Panc1 (cell line): Measurements from ENCODE around the gene TTYH2. TPM values are rescaled to one million over a fixed set of nuclear protein-coding genes. Genes with fewer than 3 reads are reported as not detected.

Experiments used
- ATAC-seq: fragments of 200-7000 bp; cut with Tn5 transposase; 2 replicates; pipeline ENCODE4 v1.9.1; 2020; ENCODE audit warnings: mild to moderate bottlenecking, moderate library complexity
- BruUV-seq: library from RNA; stranded (reverse); fragments of 400-500 nt; replicated peaks from 2 replicates; lab custom pipeline; 2021; lab: Mats Ljungman, UMichigan
- CTCF ChIA-PET: fragments of 300-600 bp; sonication (Branson Sonifier 250); formaldehyde crosslinking; loops from one replicate; lab custom pipeline; 2022; ENCODE audit warnings: antibody characterized with exemption; lab: Charles Lee
- POLR2A ChIA-PET: fragments of 300-600 bp; sonication (Branson Sonifier 250); formaldehyde crosslinking; loops from one replicate; lab custom pipeline; 2022; ENCODE audit warnings: antibody characterized with exemption; lab: Charles Lee
- DNase-seq: peaks from one replicate; pipeline ENCODE4 v3.0.0-alpha.2; 2010; ENCODE audit warnings: low read depth, low spot score
- H3K27ac ChIP-seq: 2 replicates; pipeline ENCODE4 v1.5.1; 2011; ENCODE audit warnings: mild to moderate bottlenecking, low read length, inconsistent platforms
- H3K27me3 ChIP-seq: fragments of 200-500 bp; sonication (Bioruptor generic); 2 replicates; pipeline ENCODE4 v1.6.0; 2014; ENCODE audit warnings: low read length, inconsistent platforms; ENCODE audit not compliant: control insufficient read depth, insufficient read depth
- H3K36me3 ChIP-seq: fragments of 200-500 bp; sonication (Bioruptor generic); 2 replicates; pipeline ENCODE4 v1.5.1; 2014; ENCODE audit warnings: inconsistent platforms, mild to moderate bottlenecking, low read length, moderate library complexity; ENCODE audit not compliant: control insufficient read depth, insufficient read depth
- H3K4me1 ChIP-seq: 2 replicates; pipeline ENCODE4 v1.5.1; 2011; ENCODE audit warnings: inconsistent platforms, mild to moderate bottlenecking, low read length, moderate library complexity; ENCODE audit not compliant: control insufficient read depth, insufficient read depth
- H3K4me3 ChIP-seq, 2 experiments: 2 replicates each; pipeline ENCODE4 v1.5.1; 2011 to 2012; ENCODE audit warnings: low read depth in 2 of 2, low read length in 2 of 2, mild to moderate bottlenecking in 2 of 2, inconsistent platforms in 1 of 2, moderate library complexity in 1 of 2
- H3K9me3 ChIP-seq: fragments of 200-500 bp; sonication (Bioruptor generic); 2 replicates; pipeline ENCODE4 v1.5.1; 2014; ENCODE audit warnings: low read depth, mild to moderate bottlenecking, inconsistent platforms, low read length, moderate library complexity; ENCODE audit not compliant: control insufficient read depth, insufficient read depth
- POLR2AphosphoS5 ChIP-seq: IDR thresholded peaks from 2 replicates; pipeline ENCODE4 v1.6.1; 2012; ENCODE audit warnings: mild to moderate bottlenecking, low read depth, low read length, moderate library complexity
- SIN3A ChIP-seq: IDR thresholded peaks from 2 replicates; pipeline ENCODE4 v1.6.1; 2012; ENCODE audit warnings: low read depth, mild to moderate bottlenecking, low read length, moderate library complexity, borderline replicate concordance; ENCODE audit not compliant: insufficient read depth
- TCF7L2 ChIP-seq: IDR thresholded peaks from 2 replicates; pipeline ENCODE4 v1.6.1; 2011; ENCODE audit warnings: mild to moderate bottlenecking, low read depth, low read length, inconsistent platforms
- in situ Hi-C: cut with HindIII; loops from 2 replicates; pipeline ENCODE4 v1.10.0; 2016; ENCODE audit warnings: low sequenced_read_pairs, low pct_unique_long_range_greater_than_20kb
- intact Hi-C: fragments of 100-400 bp; cut with micrococcal nuclease; formaldehyde crosslinking; loops from one replicate; pipeline ENCODE4 v1.10.0; 2022; ENCODE audit not compliant: unreplicated experiment
- total RNA-seq: library from RNA; stranded (reverse); gene quantifications from one replicate; pipeline ENCODE4 v1.2.1, GENCODE V29; 2021; ENCODE audit not compliant: unreplicated experiment
- TF ChIP-seq, protein P1 (sequence below), 2 experiments: IDR thresholded peaks; 2 replicates each; pipeline ENCODE4 v1.6.1; 2011 to 2012; ENCODE audit warnings: low read depth in 2 of 2, control low read depth in 1 of 2, low read length in 1 of 2, mild to moderate bottlenecking in 1 of 2, moderate library complexity in 1 of 2; ENCODE audit not compliant: insufficient read depth in 1 of 2
- TF ChIP-seq, protein P2 (sequence below): fragments of 450-650 bp; IDR thresholded peaks from 2 replicates; pipeline ENCODE4 v1.5.1; 2017; ENCODE audit warnings: mild to moderate bottlenecking

Gene TTYH2
- total RNA-seq, 1 experiment from 2014 or later: 8.3 TPM

DNA sequence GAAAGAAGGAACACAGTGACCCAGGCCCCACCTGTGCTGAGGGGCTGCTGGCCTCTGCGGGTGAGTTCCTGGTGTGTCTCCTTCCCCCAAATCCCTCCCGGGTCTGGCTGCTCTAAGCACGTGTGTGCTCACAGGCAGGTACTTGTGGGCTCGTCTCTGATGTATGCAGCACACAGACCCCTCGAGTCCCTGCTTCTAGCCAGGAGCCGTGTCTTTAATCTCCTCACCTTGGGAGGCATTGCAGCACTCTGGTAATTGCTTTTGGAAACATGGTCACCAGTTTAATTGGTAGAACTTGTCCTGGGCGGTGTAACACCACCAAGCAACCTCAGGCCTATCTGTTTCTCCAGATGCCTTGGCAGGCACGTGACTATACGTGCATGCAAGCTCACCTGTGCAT lies 18.7 kb upstream of the TTYH2 start:
- POLR2A ChIA-PET: no interaction called here
- H3K27ac ChIP-seq: no peak overlapping the region
- TF ChIP-seq, protein P1, sequence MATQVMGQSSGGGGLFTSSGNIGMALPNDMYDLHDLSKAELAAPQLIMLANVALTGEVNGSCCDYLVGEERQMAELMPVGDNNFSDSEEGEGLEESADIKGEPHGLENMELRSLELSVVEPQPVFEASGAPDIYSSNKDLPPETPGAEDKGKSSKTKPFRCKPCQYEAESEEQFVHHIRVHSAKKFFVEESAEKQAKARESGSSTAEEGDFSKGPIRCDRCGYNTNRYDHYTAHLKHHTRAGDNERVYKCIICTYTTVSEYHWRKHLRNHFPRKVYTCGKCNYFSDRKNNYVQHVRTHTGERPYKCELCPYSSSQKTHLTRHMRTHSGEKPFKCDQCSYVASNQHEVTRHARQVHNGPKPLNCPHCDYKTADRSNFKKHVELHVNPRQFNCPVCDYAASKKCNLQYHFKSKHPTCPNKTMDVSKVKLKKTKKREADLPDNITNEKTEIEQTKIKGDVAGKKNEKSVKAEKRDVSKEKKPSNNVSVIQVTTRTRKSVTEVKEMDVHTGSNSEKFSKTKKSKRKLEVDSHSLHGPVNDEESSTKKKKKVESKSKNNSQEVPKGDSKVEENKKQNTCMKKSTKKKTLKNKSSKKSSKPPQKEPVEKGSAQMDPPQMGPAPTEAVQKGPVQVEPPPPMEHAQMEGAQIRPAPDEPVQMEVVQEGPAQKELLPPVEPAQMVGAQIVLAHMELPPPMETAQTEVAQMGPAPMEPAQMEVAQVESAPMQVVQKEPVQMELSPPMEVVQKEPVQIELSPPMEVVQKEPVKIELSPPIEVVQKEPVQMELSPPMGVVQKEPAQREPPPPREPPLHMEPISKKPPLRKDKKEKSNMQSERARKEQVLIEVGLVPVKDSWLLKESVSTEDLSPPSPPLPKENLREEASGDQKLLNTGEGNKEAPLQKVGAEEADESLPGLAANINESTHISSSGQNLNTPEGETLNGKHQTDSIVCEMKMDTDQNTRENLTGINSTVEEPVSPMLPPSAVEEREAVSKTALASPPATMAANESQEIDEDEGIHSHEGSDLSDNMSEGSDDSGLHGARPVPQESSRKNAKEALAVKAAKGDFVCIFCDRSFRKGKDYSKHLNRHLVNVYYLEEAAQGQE (IDR thresholded peaks at IDR 0.05; ENCODE audit: insufficient read depth in 1 of 2, low read depth in 2 of 2, low read length in 1 of 2): no peak
- TF ChIP-seq TCF7L2 (no peak), SIN3A (no peak), POLR2AphosphoS5 (no peak)
- TF ChIP-seq, protein P2, sequence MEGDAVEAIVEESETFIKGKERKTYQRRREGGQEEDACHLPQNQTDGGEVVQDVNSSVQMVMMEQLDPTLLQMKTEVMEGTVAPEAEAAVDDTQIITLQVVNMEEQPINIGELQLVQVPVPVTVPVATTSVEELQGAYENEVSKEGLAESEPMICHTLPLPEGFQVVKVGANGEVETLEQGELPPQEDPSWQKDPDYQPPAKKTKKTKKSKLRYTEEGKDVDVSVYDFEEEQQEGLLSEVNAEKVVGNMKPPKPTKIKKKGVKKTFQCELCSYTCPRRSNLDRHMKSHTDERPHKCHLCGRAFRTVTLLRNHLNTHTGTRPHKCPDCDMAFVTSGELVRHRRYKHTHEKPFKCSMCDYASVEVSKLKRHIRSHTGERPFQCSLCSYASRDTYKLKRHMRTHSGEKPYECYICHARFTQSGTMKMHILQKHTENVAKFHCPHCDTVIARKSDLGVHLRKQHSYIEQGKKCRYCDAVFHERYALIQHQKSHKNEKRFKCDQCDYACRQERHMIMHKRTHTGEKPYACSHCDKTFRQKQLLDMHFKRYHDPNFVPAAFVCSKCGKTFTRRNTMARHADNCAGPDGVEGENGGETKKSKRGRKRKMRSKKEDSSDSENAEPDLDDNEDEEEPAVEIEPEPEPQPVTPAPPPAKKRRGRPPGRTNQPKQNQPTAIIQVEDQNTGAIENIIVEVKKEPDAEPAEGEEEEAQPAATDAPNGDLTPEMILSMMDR: no peak
- BruUV-seq: no TSS peak
- DNase-seq (no peak), ATAC-seq (no peak)
- intact Hi-C loops: no loop called here
- H3K27me3 ChIP-seq: peaks cover 2% of the 10 kb centered on the region; the same call in 1 of the 2 replicates
- H3K4me1 ChIP-seq: peaks cover 5% of the 10 kb centered on the region; the same call in 1 of the 2 replicates
- no peak overlapping the region for H3K4me3 ChIP-seq
- H3K9me3 ChIP-seq: no peaks in the 10 kb centered on the region
- no peaks in the 10 kb centered on the region for H3K36me3 ChIP-seq
- CTCF ChIA-PET: interaction anchor here (0.9 kb wide), 1 partner anchor 105 kb away, joined by 3 read pairs; no protein-coding TSS in a partner anchor
- in situ Hi-C loops: no loop called here

DNA sequence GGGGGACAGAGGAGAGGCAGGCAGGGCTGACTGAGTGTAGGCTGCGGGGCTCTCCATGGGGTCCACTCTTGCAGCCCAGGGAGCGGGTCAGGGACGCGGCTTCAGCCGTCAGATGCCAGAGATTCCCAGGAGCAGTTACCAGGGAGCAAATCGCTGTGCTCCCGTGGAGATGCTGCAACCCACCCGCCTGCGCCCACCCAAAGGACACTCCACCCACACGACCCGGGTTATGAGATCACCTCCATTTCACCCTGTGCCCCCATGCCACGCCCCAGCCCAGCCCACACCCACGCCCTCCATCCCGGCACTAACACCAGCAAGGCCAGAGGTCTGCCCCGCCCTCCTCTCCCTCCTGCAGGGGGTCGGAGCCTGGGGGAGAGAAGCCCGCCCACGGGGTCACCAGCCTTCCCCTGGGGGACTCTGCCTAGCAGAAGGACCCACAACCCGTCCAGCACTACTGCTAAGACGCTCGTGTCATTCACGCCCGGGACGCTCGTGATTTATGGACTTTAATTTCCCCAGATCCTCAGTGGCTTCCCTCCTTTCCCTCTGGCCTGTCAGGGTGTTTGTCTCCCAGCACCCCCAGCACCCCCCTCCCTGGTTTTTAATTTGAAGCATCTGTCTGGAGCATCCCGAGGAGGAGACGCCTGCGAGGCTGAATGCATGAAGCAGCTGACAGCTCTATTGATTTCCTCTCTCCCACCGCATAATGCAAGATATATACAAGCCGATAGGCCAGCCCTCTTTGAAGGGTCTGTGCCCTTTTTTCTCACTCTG lies 16.6 kb upstream of the TTYH2 start:
- no TSS peak for BruUV-seq
- H3K4me1 ChIP-seq: peaks cover 5% of the 10 kb centered on the region; the same call in 1 of the 2 replicates
- TF ChIP-seq, protein P1 (IDR thresholded peaks at IDR 0.05; ENCODE audit: insufficient read depth in 1 of 2, low read depth in 2 of 2, low read length in 1 of 2): no peak
- TF ChIP-seq, protein P2: no peak
- TF ChIP-seq TCF7L2: no peak
- no peak for TF ChIP-seq SIN3A
- no peak for TF ChIP-seq POLR2AphosphoS5
- in situ Hi-C loops: no loop called here
- POLR2A ChIA-PET: no interaction called here
- H3K36me3 ChIP-seq: no peaks in the 10 kb centered on the region
- ATAC-seq (no peak), DNase-seq (no peak)
- H3K27ac ChIP-seq: no peak overlapping the region
- H3K27me3 ChIP-seq: peaks cover 2% of the 10 kb centered on the region; the same call in 1 of the 2 replicates
- no peaks in the 10 kb centered on the region for H3K9me3 ChIP-seq
- CTCF ChIA-PET: no interaction called here
- intact Hi-C loops: no loop called here
- H3K4me3 ChIP-seq: no peak overlapping the region
